ENCODE measurements around the gene MYOM3.

Gene MYOM3

GRCh38 chr1:24111996-24112779 is at the start of gene MYOM3:
Gene MYOM3 (minus strand): TSS chr1:24112135. CDS start chr1:24108636, 3,499 bp downstream.
- DNase-seq, result peak; percentile 41

GRCh38 chr1:24161270-24161669 is 49.3 kb upstream of the MYOM3 start:
- no peak for DNase-seq

GRCh38 chr1:24159366-24159765 is 47.4 kb upstream of the MYOM3 start:
- DNase-seq, result no peak

GRCh38 chr1:24157918-24158481 is 46.1 kb upstream of the MYOM3 start:
- DNase-seq, result no peak

- no peak for DNase-seq
Measured at GRCh38 chr1:24156542-24157260, 44.8 kb upstream of the MYOM3 start.

- no peak for DNase-seq
Measured at GRCh38 chr1:24155011-24155782, 43.3 kb upstream of the MYOM3 start.

GRCh38 chr1:24154215-24154614 is 42.3 kb upstream of the MYOM3 start:
- DNase-seq, result no peak

GRCh38 chr1:24152631-24153494 is 40.9 kb upstream of the MYOM3 start:
- no peak for DNase-seq

GRCh38 chr1:24151175-24151533 is 39.2 kb upstream of the MYOM3 start:
- no peak for DNase-seq

GRCh38 chr1:24150234-24151174 is 38.6 kb upstream of the MYOM3 start:
- peak; percentile 83 for DNase-seq

- no peak for DNase-seq
Measured at GRCh38 chr1:24149866-24150233, 37.9 kb upstream of the MYOM3 start.

- no peak for DNase-seq
Measured at GRCh38 chr1:24147816-24148215, 35.9 kb upstream of the MYOM3 start.

GRCh38 chr1:24147194-24147593 is 35.3 kb upstream of the MYOM3 start:
- no peak for DNase-seq

GRCh38 chr1:24142546-24143534 is 30.9 kb upstream of the MYOM3 start, which contains the start of gene IL22RA1:
Gene IL22RA1 (minus strand): TSS chr1:24143140. CDS start chr1:24143082, 58 bp downstream.
- no peak for DNase-seq

- no peak for DNase-seq
Measured at GRCh38 chr1:24141311-24141997, 29.5 kb upstream of the MYOM3 start.

- no peak for DNase-seq
Measured at GRCh38 chr1:24140741-24141181, 28.8 kb upstream of the MYOM3 start.

GRCh38 chr1:24139841-24140425 is 28.0 kb upstream of the MYOM3 start:
- no peak for DNase-seq

- DNase-seq, result no peak
Measured at GRCh38 chr1:24139222-24139489, 27.2 kb upstream of the MYOM3 start.
